HepG2 (cell line): Measurements from ENCODE around the gene GALNT18. TPM values are rescaled to one million over a fixed set of nuclear protein-coding genes. Genes with fewer than 3 reads are reported as not detected.
A peak's percentile ranks its signal among the peaks of the same experiment; 100 is the strongest.

Experiments used
- ATAC-seq: fragments of 200-7000 bp; cut with Tn5 transposase; 3 replicates; pipeline ENCODE4 v1.9.1; 2020; ENCODE audit warnings: mild to moderate bottlenecking, moderate library complexity
- BruUV-seq: library from RNA; stranded (reverse); fragments of 400-500 nt; replicated peaks from 2 replicates; lab custom pipeline; 2021; lab: Mats Ljungman, UMichigan
- CTCF ChIA-PET: fragments of 300-600 bp; formaldehyde crosslinking; extraction: SDS; loops from one replicate; lab custom pipeline; 2021; ENCODE audit warnings: low total read pairs, inconsistent platforms, low intra/inter-chr PET ratio; lab: Yijun Ruan, JAX
- POLR2A ChIA-PET: fragments of 350-600 bp; sonication (Branson Sonifier 250); formaldehyde crosslinking; loops from one replicate; lab custom pipeline; 2020; ENCODE audit warnings: antibody characterized with exemption, inconsistent platforms; lab: Yijun Ruan, JAX
- DNase-seq: peaks from one replicate; pipeline ENCODE4 v3.0.0-alpha.2; 2015; ENCODE audit warnings: low spot score
- FAIRE-seq: peaks from 3 replicates; lab custom pipeline; 2011; peaks lifted over from hg19 to GRCh38; lab: Jason Lieb, UNC
- H2AFZ ChIP-seq: one replicate; pipeline ENCODE4 v1.6.1; 2011; ENCODE audit warnings: low read length, inconsistent platforms
- H3K27ac ChIP-seq: fragments of 300-600 bp; 3 replicates; pipeline ENCODE4 v1.8.0; 2011; ENCODE audit warnings: mixed run types, mild to moderate bottlenecking, mixed read lengths, low read length, inconsistent platforms; ENCODE audit not compliant: insufficient read depth; ENCODE audit errors: extremely low read length
- H3K27me3 ChIP-seq, 2 experiments: fragments of 200-600 bp in 1 of 2; 2 replicates in 1 of 2; 3 replicates in 1 of 2; pipeline versions ENCODE4 v1.6.0 to v1.8.0; 2011; ENCODE audit warnings: low read length in 2 of 2, mild to moderate bottlenecking in 2 of 2, moderate library complexity in 2 of 2, inconsistent platforms in 1 of 2; ENCODE audit not compliant: insufficient read depth in 2 of 2, control insufficient read depth in 1 of 2
- H3K36me3 ChIP-seq, 2 experiments: fragments of 200-600 bp in 1 of 2; replicated peaks in 1 of 2; 2 replicates in 1 of 2; 3 replicates in 1 of 2; pipeline versions ENCODE4 v1.5.1 to v1.8.0; 2011; ENCODE audit warnings: low read length in 2 of 2, inconsistent platforms in 1 of 2; ENCODE audit not compliant: insufficient read depth in 2 of 2, control insufficient read depth in 1 of 2
- H3K4me1 ChIP-seq: 2 replicates; pipeline ENCODE4 v1.5.1; 2012; ENCODE audit warnings: low read length, inconsistent platforms; ENCODE audit not compliant: insufficient read depth
- H3K4me2 ChIP-seq: 2 replicates; pipeline ENCODE4 v1.6.0; 2011; ENCODE audit warnings: low read depth, low read length, inconsistent platforms
- H3K4me3 ChIP-seq, 3 experiments: fragments of 200-600 bp in 1 of 3; sonication (generic), shearing (Covaris generic) in 1 of 3; replicated peaks in 1 of 3; 2 replicates each; pipeline ENCODE4 v1.5.1; 2011 to 2016; ENCODE audit warnings: low read length in 3 of 3, inconsistent platforms in 2 of 3, low read depth in 2 of 3, mild to moderate bottlenecking in 2 of 3, control low read depth in 1 of 3, mixed read lengths in 1 of 3; ENCODE audit not compliant: insufficient read depth in 1 of 3
- H3K79me2 ChIP-seq: one replicate; pipeline ENCODE4 v1.6.1; 2011; ENCODE audit warnings: low read length, inconsistent platforms; ENCODE audit not compliant: insufficient read depth
- H3K9ac ChIP-seq: 2 replicates; pipeline ENCODE4 v1.6.0; 2011; ENCODE audit warnings: mild to moderate bottlenecking, low read depth, low read length, inconsistent platforms; ENCODE audit not compliant: insufficient read depth
- H3K9me3 ChIP-seq: 2 replicates; pipeline ENCODE4 v1.5.1; 2012; ENCODE audit warnings: mild to moderate bottlenecking, low read length
- H4K20me1 ChIP-seq: 2 replicates; pipeline ENCODE4 v1.6.0; 2011; ENCODE audit warnings: inconsistent platforms, mild to moderate bottlenecking, low read length, moderate library complexity; ENCODE audit not compliant: insufficient read depth
- ATF4 ChIP-seq, 2 experiments: fragments of 450-650 bp in 1 of 2; sonication (generic) in 1 of 2; formaldehyde crosslinking; IDR thresholded peaks; 2 replicates each; pipeline versions ENCODE4 v1.5.0 to v1.8.0; 2020 to 2022; ENCODE audit warnings: mild to moderate bottlenecking in 1 of 2, missing genetic modification reagents in 1 of 2
- CEBPB ChIP-seq: IDR thresholded peaks from 2 replicates; pipeline ENCODE4 v1.6.1; 2011; ENCODE audit warnings: low read depth, low read length, improper control_type of control experiment, borderline replicate concordance
- IKZF1 ChIP-seq: fragments of 450-650 bp; IDR thresholded peaks from 2 replicates; pipeline ENCODE4 v1.7.1; 2016
- TAF1 ChIP-seq: sonication (generic); formaldehyde crosslinking; IDR thresholded peaks from 2 replicates; pipeline ENCODE4 v1.4.0; 2020; ENCODE audit warnings: missing genetic modification reagents
- ZBTB2 ChIP-seq: sonication (generic); formaldehyde crosslinking; IDR thresholded peaks from 2 replicates; pipeline ENCODE4 v1.8.0; 2022; ENCODE audit warnings: low read depth, missing genetic modification reagents
- ZNF709 ChIP-seq: sonication (generic); formaldehyde crosslinking; IDR thresholded peaks from 2 replicates; pipeline ENCODE4 v1.5.0; 2020; ENCODE audit warnings: mild to moderate bottlenecking, missing genetic modification reagents
- ZNF710 ChIP-seq: sonication (generic); formaldehyde crosslinking; IDR thresholded peaks from 2 replicates; pipeline ENCODE4 v1.5.0; 2020; ENCODE audit warnings: mild to moderate bottlenecking, missing genetic modification reagents, borderline replicate concordance
- WGBS: methylation state at CpG from one replicate; pipeline ENCODE4 v1.1.6; 2017; ENCODE audit warnings: low lambda C conversion rate; 5-methylcytosine and 5-hydroxymethylcytosine counted together
- in situ Hi-C: cut with HindIII; loops from 2 replicates; pipeline ENCODE4 v1.10.0; 2017; ENCODE audit warnings: low pct_unique_long_range_greater_than_20kb; ENCODE audit not compliant: extremely low pct_ligation_motif_present
- intact Hi-C: fragments of 100-400 bp; cut with micrococcal nuclease; formaldehyde crosslinking; loops from one replicate; pipeline ENCODE4 v1.10.0; 2022; ENCODE audit not compliant: unreplicated experiment
- polyA plus RNA-seq, 8 experiments: library from polyadenylated mRNA; depleted of rRNA in 3 of 8; stranded (reverse) in 7 of 8; unstranded in 1 of 8; fragments of >200 nt; fragmentation: Illumina TruSeq in 4 of 8; extraction: Trizol in 4 of 8; gene quantifications; 2 replicates each; pipeline versions ENCODE4 v1.2.1 to v1.2.3, GENCODE V29; 2011 to 2016; ENCODE audit warnings: low read depth in 4 of 8, missing spikeins in 1 of 8, mixed read lengths in 1 of 8; ENCODE audit not compliant: insufficient read depth in 1 of 8
- total RNA-seq, 5 experiments: library from RNA; depleted of rRNA; stranded (reverse); fragments of >200 nt; fragmentation: Illumina TruSeq; extraction: Trizol; gene quantifications; 2 replicates each; pipeline ENCODE4 v1.2.3, GENCODE V29; 2016; ENCODE audit warnings: low read depth in 1 of 5

The GALNT18 gene
- total and polyA plus RNA-seq, 2 of the 13 experiments (the other 11 are each of a cell fraction or from before 2014, with no cell fraction given), result 0.11 TPM; not detected in 1

- no peaks in the 10 kb centered on the region for H3K79me2 ChIP-seq
- ChIA-PET POLR2A (no interaction called here), CTCF (no interaction called here)
- FAIRE-seq (no peak), DNase-seq (no peak), ATAC-seq (no peak)
- peaks cover 0 to 4% of the 10 kb centered on the region in 2 experiments; a peak in 2 of 5 replicates for H3K27me3 ChIP-seq
- H3K4me2 ChIP-seq, result no peak overlapping the region
- H2AFZ ChIP-seq, result no peak overlapping the region
- in situ Hi-C loops, result no loop called here
- WGBS, result 20% methylated on average over 1 of the region's 2 CpGs
- no peak overlapping the region for H3K27ac ChIP-seq
- H3K4me1 ChIP-seq, result no peaks in the 10 kb centered on the region
- peak; percentile 31; the same call in 1 of the 2 replicates for TF ChIP-seq CEBPB
- TF ChIP-seq TAF1, result no peak
- TF ChIP-seq ZNF709 (CRISPR knock-in tag), result no peak
- no peak for TF ChIP-seq ZNF710 (CRISPR knock-in tag)
- TF ChIP-seq ATF4 (CRISPR knock-in tag; IDR thresholded peaks at IDR 0.05), result peak in 1 of 2 experiments; percentile 60; a peak in 2 of 4 replicates
- TF ChIP-seq ZBTB2 (CRISPR knock-in tag), result no peak
- TF ChIP-seq IKZF1, result no peak
- H3K36me3 ChIP-seq, result no peaks in the 10 kb centered on the region
- no peaks in the 10 kb centered on the region for H4K20me1 ChIP-seq
- H3K4me3 ChIP-seq, result no peak overlapping the region
- no peak overlapping the region for H3K9ac ChIP-seq
- no peaks in the 10 kb centered on the region for H3K9me3 ChIP-seq
- intact Hi-C loops, result no loop called here
- no TSS peak for BruUV-seq
Observed at GRCh38 chr11:11250470-11250869, 371.3 kb downstream of the GALNT18 start.
